C4-2B (cell line): ENCODE measurements around the gene JAZF1.

Experiments
- H3K27ac ChIP-seq: fragments of 450-650 bp; 2 replicates; pipeline ENCODE4 v1.5.1; 2017
- CTCF ChIP-seq: fragments of 450-650 bp; conservative IDR thresholded peaks from 2 replicates; pipeline ENCODE4 v1.5.1; 2017; ENCODE audit warnings: mild to moderate bottlenecking
- ZFX ChIP-seq: fragments of 450-650 bp; IDR thresholded peaks from 2 replicates; pipeline ENCODE4 v1.6.1; 2017

The JAZF1 gene

GRCh38 chr7:27834179-27834921 is 346.2 kb downstream of the JAZF1 start:
- TF ChIP-seq ZFX (no peak), CTCF (no peak)
- no peak overlapping the region for H3K27ac ChIP-seq

- TF ChIP-seq CTCF = no peak
- TF ChIP-seq ZFX = no peak
- H3K27ac ChIP-seq = no peak overlapping the region
Measured at GRCh38 chr7:27826357-27826756, 354.2 kb downstream of the JAZF1 start.

GRCh38 chr7:27825891-27826290 is 354.7 kb downstream of the JAZF1 start:
- no peak overlapping the region for H3K27ac ChIP-seq
- TF ChIP-seq ZFX (no peak), CTCF (no peak)

- TF ChIP-seq ZFX (no peak), CTCF (no peak)
- no peak overlapping the region for H3K27ac ChIP-seq
Measured at GRCh38 chr7:27822245-27822644, 358.4 kb downstream of the JAZF1 start.

GRCh38 chr7:27812706-27813105 is 367.9 kb downstream of the JAZF1 start:
- TF ChIP-seq ZFX (no peak), CTCF (no peak)

GRCh38 chr7:27810186-27810585 is 370.4 kb downstream of the JAZF1 start:
- TF ChIP-seq CTCF = no peak
- no peak overlapping the region for H3K27ac ChIP-seq

More at GRCh38 chr7:27812706-27813105, 367.9 kb downstream of the JAZF1 start:
- no peak overlapping the region for H3K27ac ChIP-seq

GRCh38 chr7:27808626-27809025 is 372.0 kb downstream of the JAZF1 start:
- H3K27ac ChIP-seq = no peak overlapping the region
- TF ChIP-seq ZFX (no peak), CTCF (no peak)
